Measurements from ENCODE around the gene LNX1. TPM values are rescaled to one million over a fixed set of nuclear protein-coding genes. Genes with fewer than 3 reads are reported as not detected.

The LNX1 gene
- total RNA-seq, 5 donors from 2014 or later (not counting 1 experiment from before 2014, with no cell fraction given), result 0.45 TPM; not detected in 4

DNA sequence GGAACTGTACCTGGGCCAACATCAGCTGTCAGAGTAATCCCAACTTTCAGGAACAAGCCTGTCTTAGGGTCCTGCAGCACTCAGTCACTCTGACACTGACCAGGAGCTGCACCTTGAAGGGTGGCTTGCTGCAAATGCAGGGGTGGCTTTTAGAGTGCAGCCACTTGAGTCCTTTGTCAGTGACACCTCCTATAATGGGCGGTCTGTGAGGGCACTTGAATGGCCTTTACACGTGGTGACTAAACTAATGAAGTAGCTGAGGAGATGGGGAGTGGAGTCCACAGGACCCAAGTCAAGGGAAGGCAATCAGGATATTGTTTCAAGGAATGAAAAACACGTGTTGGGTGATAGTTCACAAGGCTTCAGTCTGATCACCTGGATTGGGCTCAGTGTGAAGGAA lies 11.1 kb upstream of the LNX1 start:
- H3K27me3 ChIP-seq (replicated peaks in 1 of 2; ENCODE audit: control insufficient read depth in 2 of 2, extremely low read depth in 1 of 2, insufficient read depth in 2 of 2, low read length in 1 of 2), result peaks cover 0 to 12% of the 10 kb centered on the region in 2 experiments
- H3K27ac ChIP-seq (ENCODE audit: low read length), result no peak overlapping the region
- POLR2A ChIA-PET, result no interaction called here
- peaks cover 0 to 4% (median 0%) of the 10 kb centered on the region in 3 donors for H3K9me3 Mint-ChIP-seq
- CTCF ChIA-PET, result no interaction called here
- H3K4me1 ChIP-seq (ENCODE audit: control insufficient read depth in 1 of 2, extremely low read depth in 1 of 2, insufficient read depth in 2 of 2, low read length in 2 of 2), result no peaks in the 10 kb centered on the region
- H3K9me3 ChIP-seq, result no peaks in the 10 kb centered on the region
- H3K36me3 ChIP-seq (ENCODE audit: control insufficient read depth in 2 of 2, extremely low read depth in 1 of 2, insufficient read depth in 1 of 2, low read length in 1 of 2), result no peaks in the 10 kb centered on the region
- no peak overlapping the region for H3K27ac Mint-ChIP-seq
- H3K4me1 Mint-ChIP-seq, result no peaks in the 10 kb centered on the region
- H3K27me3 Mint-ChIP-seq, result peaks cover 20 to 23% of the 10 kb centered on the region in 2 donors
- no peak overlapping the region for H3K4me3 ChIP-seq (ENCODE audit: control insufficient read depth in 1 of 2, extremely low read depth in 1 of 2, low read length in 1 of 2)
- no peak for DNase-seq
- no peak overlapping the region for H3K4me3 Mint-ChIP-seq
- WGBS (ENCODE audit: insufficient coverage), result 53% methylated on average over 3 of the region's 3 CpGs
- H3K36me3 Mint-ChIP-seq, result no peaks in the 10 kb centered on the region
- ATAC-seq (replicated peaks in 1 of 4), result no peak

DNA sequence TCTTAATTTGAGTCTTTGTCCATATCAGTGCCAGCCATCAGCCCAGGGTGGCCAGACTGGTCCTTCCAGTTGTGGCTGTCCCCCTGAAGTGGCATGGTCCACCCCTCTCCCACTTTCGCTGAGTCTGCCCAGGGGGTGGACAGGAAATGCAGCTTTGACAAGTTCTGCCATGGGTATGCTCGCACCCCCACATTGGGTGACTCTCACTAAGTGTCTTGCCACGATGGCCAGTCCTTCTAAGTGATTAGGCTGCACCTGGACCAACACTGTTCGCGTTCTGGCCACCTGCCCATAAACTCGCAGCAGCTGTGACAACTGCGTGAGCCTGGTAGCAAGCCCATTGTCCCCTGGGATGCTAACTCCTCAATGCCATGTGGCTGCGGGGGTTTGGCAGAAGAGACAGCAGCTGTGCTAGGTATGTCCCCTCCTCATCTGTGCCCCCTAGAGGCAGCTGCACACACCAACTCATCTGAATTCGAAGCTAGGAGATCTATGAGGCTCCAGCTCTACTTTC lies 10.0 kb upstream of the LNX1 start:
- H3K9me3 Mint-ChIP-seq, result peaks cover 0 to 4% (median 0%) of the 10 kb centered on the region in 3 donors
- Histone ChIP-seq H3K27me3 (replicated peaks in 1 of 2; ENCODE audit: control insufficient read depth in 2 of 2, extremely low read depth in 1 of 2, insufficient read depth in 2 of 2, low read length in 1 of 2) (peaks cover 0 to 12% of the 10 kb centered on the region in 2 experiments), H3K27ac (ENCODE audit: low read length) (no peak overlapping the region), H3K36me3 (ENCODE audit: control insufficient read depth in 2 of 2, extremely low read depth in 1 of 2, insufficient read depth in 1 of 2, low read length in 1 of 2) (no peaks in the 10 kb centered on the region), H3K4me3 (ENCODE audit: control insufficient read depth in 1 of 2, extremely low read depth in 1 of 2, low read length in 1 of 2) (no peak overlapping the region), H3K9me3 (no peaks in the 10 kb centered on the region), H3K4me1 (ENCODE audit: control insufficient read depth in 1 of 2, extremely low read depth in 1 of 2, insufficient read depth in 2 of 2, low read length in 2 of 2) (no peaks in the 10 kb centered on the region)
- no peak for ATAC-seq (replicated peaks in 1 of 4)
- WGBS (ENCODE audit: insufficient coverage), result 78% methylated on average over 9 of the region's 9 CpGs
- peaks cover 27 to 32% of the 10 kb centered on the region in 2 donors for H3K27me3 Mint-ChIP-seq
- no peak overlapping the region for H3K27ac Mint-ChIP-seq
- CTCF ChIA-PET, result no interaction called here
- no peaks in the 10 kb centered on the region for H3K36me3 Mint-ChIP-seq
- no peak overlapping the region for H3K4me3 Mint-ChIP-seq
- no peaks in the 10 kb centered on the region for H3K4me1 Mint-ChIP-seq
- POLR2A ChIA-PET, result no interaction called here
- DNase-seq, result no peak

DNA sequence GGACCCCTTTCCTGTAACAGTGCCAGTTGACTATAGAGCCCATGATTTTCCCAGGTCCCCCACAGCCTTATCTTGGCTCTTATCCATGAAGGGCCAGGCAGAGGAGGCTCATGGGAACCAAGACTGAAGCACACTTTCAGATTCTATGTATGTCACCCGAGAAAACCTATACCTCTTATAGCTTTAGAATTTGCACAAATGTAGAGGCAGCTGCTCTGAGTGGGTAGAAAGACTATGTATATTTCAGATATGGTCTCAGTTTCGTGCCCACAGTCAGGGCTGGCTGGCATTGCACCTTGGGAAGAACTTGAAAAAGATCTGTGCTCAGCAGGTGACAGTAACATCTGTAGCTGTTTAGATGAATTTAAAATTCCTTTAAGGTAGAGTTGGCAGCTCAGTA lies 8.3 kb upstream of the LNX1 start:
- H3K36me3 Mint-ChIP-seq, result no peaks in the 10 kb centered on the region
- CTCF ChIA-PET, result no interaction called here
- no peak for ATAC-seq (replicated peaks in 1 of 4)

DNA sequence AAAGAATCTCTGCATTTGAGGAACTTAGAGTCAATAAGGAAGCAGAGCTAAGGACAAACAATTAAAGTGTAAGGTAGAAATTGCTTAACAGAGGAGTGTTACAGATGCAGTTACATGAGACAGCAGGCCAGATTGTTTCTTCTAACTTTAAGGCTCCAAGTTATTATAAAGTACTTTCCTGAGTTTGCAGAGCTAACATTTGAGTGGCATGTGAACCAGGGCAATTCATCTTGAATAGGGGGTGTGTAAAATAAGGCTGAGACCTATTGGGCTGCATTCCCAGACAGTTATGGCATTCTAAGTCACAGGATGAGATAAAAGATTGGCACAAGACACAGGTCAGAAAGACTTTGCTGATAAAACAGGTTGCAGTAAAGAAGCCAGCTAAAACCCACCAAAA lies 7.6 kb upstream of the LNX1 start:
- H3K9me3 ChIP-seq, result no peaks in the 10 kb centered on the region
- no peak overlapping the region for H3K4me3 ChIP-seq (ENCODE audit: control insufficient read depth in 1 of 2, extremely low read depth in 1 of 2, low read length in 1 of 2)
- Mint-ChIP-seq H3K4me1 (no peaks in the 10 kb centered on the region), H3K27me3 (peaks cover 25 to 32% of the 10 kb centered on the region in 2 donors), H3K4me3 (no peak overlapping the region), H3K9me3 (no peaks in the 10 kb centered on the region), H3K27ac (no peak overlapping the region), H3K36me3 (no peaks in the 10 kb centered on the region)
- H3K4me1 ChIP-seq (ENCODE audit: control insufficient read depth in 1 of 2, extremely low read depth in 1 of 2, insufficient read depth in 2 of 2, low read length in 2 of 2), result no peaks in the 10 kb centered on the region
- H3K36me3 ChIP-seq (ENCODE audit: control insufficient read depth in 2 of 2, extremely low read depth in 1 of 2, insufficient read depth in 1 of 2, low read length in 1 of 2), result no peaks in the 10 kb centered on the region
- peaks cover 0 to 12% of the 10 kb centered on the region in 2 experiments for H3K27me3 ChIP-seq (replicated peaks in 1 of 2; ENCODE audit: control insufficient read depth in 2 of 2, extremely low read depth in 1 of 2, insufficient read depth in 2 of 2, low read length in 1 of 2)
- POLR2A ChIA-PET, result no interaction called here
- ATAC-seq (replicated peaks in 1 of 4) (no peak), DNase-seq (no peak)
- CTCF ChIA-PET, result no interaction called here
- no peak overlapping the region for H3K27ac ChIP-seq (ENCODE audit: low read length)

More for the DNA sequence above, 8.3 kb upstream of the LNX1 start:
- Histone ChIP-seq H3K9me3 (no peaks in the 10 kb centered on the region), H3K4me3 (ENCODE audit: control insufficient read depth in 1 of 2, extremely low read depth in 1 of 2, low read length in 1 of 2) (no peak overlapping the region), H3K36me3 (ENCODE audit: control insufficient read depth in 2 of 2, extremely low read depth in 1 of 2, insufficient read depth in 1 of 2, low read length in 1 of 2) (no peaks in the 10 kb centered on the region), H3K4me1 (ENCODE audit: control insufficient read depth in 1 of 2, extremely low read depth in 1 of 2, insufficient read depth in 2 of 2, low read length in 2 of 2) (no peaks in the 10 kb centered on the region), H3K27ac (ENCODE audit: low read length) (no peak overlapping the region), H3K27me3 (replicated peaks in 1 of 2; ENCODE audit: control insufficient read depth in 2 of 2, extremely low read depth in 1 of 2, insufficient read depth in 2 of 2, low read length in 1 of 2) (peaks cover 0 to 12% of the 10 kb centered on the region in 2 experiments)
- Mint-ChIP-seq H3K4me1 (no peaks in the 10 kb centered on the region), H3K4me3 (no peak overlapping the region), H3K27ac (no peak overlapping the region), H3K9me3 (no peaks in the 10 kb centered on the region), H3K27me3 (peaks cover 30 to 32% of the 10 kb centered on the region in 2 donors)
- no peak for DNase-seq
- 40% methylated on average over 1 of the region's 2 CpGs for WGBS (ENCODE audit: insufficient coverage)
- POLR2A ChIA-PET, result no interaction called here

DNA sequence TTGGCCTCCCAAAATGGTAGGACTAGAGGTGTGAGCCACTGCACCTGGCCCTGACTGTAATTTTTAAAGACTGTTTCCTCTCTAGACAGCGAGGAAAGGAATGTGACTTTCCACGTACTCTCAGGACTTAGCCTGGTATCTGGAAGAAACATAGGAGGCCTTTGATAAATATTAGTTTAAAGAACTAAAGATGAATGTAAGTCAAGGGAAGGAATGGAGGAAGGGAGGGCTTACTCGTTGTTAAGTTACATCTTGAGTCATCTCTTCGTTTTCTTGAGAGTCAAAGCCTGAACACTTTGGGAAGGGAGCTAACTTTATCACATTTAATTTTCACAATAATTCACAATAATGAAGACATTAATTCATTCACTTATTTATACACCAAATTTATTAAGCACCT lies 7.2 kb upstream of the LNX1 start:
- H3K27me3 Mint-ChIP-seq, result peaks cover 25 to 32% of the 10 kb centered on the region in 2 donors
- Histone ChIP-seq H3K4me3 (ENCODE audit: control insufficient read depth in 1 of 2, extremely low read depth in 1 of 2, low read length in 1 of 2) (no peak overlapping the region), H3K36me3 (ENCODE audit: control insufficient read depth in 2 of 2, extremely low read depth in 1 of 2, insufficient read depth in 1 of 2, low read length in 1 of 2) (no peaks in the 10 kb centered on the region), H3K4me1 (ENCODE audit: control insufficient read depth in 1 of 2, extremely low read depth in 1 of 2, insufficient read depth in 2 of 2, low read length in 2 of 2) (no peaks in the 10 kb centered on the region), H3K9me3 (no peaks in the 10 kb centered on the region), H3K27ac (ENCODE audit: low read length) (no peak overlapping the region), H3K27me3 (replicated peaks in 1 of 2; ENCODE audit: control insufficient read depth in 2 of 2, extremely low read depth in 1 of 2, insufficient read depth in 2 of 2, low read length in 1 of 2) (peaks cover 0 to 12% of the 10 kb centered on the region in 2 experiments)
- POLR2A ChIA-PET, result no interaction called here
- no peaks in the 10 kb centered on the region for H3K4me1 Mint-ChIP-seq
- H3K27ac Mint-ChIP-seq, result no peak overlapping the region
- WGBS (ENCODE audit: insufficient coverage), result no CpG with 5 or more reads among the region's 4 CpGs
- ATAC-seq (replicated peaks in 1 of 4), result no peak
- no peaks in the 10 kb centered on the region for H3K9me3 Mint-ChIP-seq
- no peak for DNase-seq
- CTCF ChIA-PET, result no interaction called here
- H3K4me3 Mint-ChIP-seq, result no peak overlapping the region
- no peaks in the 10 kb centered on the region for H3K36me3 Mint-ChIP-seq

DNA sequence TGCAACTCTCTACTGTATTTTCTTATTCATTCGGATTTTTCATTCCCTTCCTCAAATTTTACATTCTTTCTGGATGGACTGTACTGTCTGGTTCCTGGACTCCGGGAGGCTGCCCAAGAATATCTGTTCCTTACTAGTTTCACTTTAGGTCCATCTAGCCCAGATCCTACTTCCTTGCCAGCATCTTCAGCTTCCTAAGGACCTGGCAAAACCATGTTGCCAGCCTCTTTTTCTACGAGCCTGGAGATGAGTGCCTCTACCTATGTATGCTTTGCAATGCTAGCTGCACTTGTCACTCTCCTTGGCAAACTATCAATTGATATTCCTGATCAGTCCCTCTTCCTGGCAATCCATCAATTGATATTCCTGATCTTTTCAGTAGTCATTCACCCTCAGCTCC lies 5.6 kb upstream of the LNX1 start:
- Histone ChIP-seq H3K9me3 (no peaks in the 10 kb centered on the region), H3K27me3 (replicated peaks in 1 of 2; ENCODE audit: control insufficient read depth in 2 of 2, extremely low read depth in 1 of 2, insufficient read depth in 2 of 2, low read length in 1 of 2) (peaks cover 0 to 19% of the 10 kb centered on the region in 2 experiments), H3K27ac (ENCODE audit: low read length) (no peak overlapping the region), H3K36me3 (ENCODE audit: control insufficient read depth in 2 of 2, extremely low read depth in 1 of 2, insufficient read depth in 1 of 2, low read length in 1 of 2) (no peaks in the 10 kb centered on the region), H3K4me1 (ENCODE audit: control insufficient read depth in 1 of 2, extremely low read depth in 1 of 2, insufficient read depth in 2 of 2, low read length in 2 of 2) (no peaks in the 10 kb centered on the region), H3K4me3 (ENCODE audit: control insufficient read depth in 1 of 2, extremely low read depth in 1 of 2, low read length in 1 of 2) (no peak overlapping the region)
- peaks cover 0 to 3% (median 2%) of the 10 kb centered on the region in 3 donors for H3K4me1 Mint-ChIP-seq
- DNase-seq (no peak), ATAC-seq (replicated peaks in 1 of 4) (no peak)
- no peak overlapping the region for H3K4me3 Mint-ChIP-seq
- ChIA-PET CTCF (no interaction called here), POLR2A (no interaction called here)
- no peak overlapping the region for H3K27ac Mint-ChIP-seq
- H3K9me3 Mint-ChIP-seq, result no peaks in the 10 kb centered on the region
- 75% methylated on average over 3 of the region's 3 CpGs for WGBS (ENCODE audit: insufficient coverage)
- H3K27me3 Mint-ChIP-seq, result peaks cover 29 to 39% of the 10 kb centered on the region in 2 donors
- H3K36me3 Mint-ChIP-seq, result no peaks in the 10 kb centered on the region

DNA sequence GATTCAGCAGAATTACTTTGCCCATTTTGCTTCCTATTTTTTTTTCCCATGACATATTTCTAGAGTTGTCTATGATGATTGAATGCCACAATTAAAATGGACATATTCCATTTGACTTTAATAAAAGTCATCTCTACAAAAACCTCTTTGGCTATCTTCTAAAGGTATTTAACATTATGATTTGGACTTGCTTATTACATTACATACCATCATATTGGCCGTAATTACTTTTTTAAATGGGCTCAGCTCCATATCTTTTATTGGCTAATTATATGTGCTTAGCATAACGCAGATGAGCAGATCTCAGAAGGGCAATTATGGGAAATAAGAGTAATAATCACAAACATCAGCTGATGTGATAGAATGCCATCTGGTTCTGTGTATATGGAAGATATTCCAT lies 4.5 kb upstream of the LNX1 start:
- H3K4me3 Mint-ChIP-seq, result no peak overlapping the region
- Histone ChIP-seq H3K36me3 (ENCODE audit: control insufficient read depth in 2 of 2, extremely low read depth in 1 of 2, insufficient read depth in 1 of 2, low read length in 1 of 2) (no peaks in the 10 kb centered on the region), H3K27ac (ENCODE audit: low read length) (no peak overlapping the region), H3K4me1 (ENCODE audit: control insufficient read depth in 1 of 2, extremely low read depth in 1 of 2, insufficient read depth in 2 of 2, low read length in 2 of 2) (peaks cover 0 to 5% of the 10 kb centered on the region in 2 experiments), H3K9me3 (no peaks in the 10 kb centered on the region), H3K4me3 (ENCODE audit: control insufficient read depth in 1 of 2, extremely low read depth in 1 of 2, low read length in 1 of 2) (no peak overlapping the region), H3K27me3 (replicated peaks in 1 of 2; ENCODE audit: control insufficient read depth in 2 of 2, extremely low read depth in 1 of 2, insufficient read depth in 2 of 2, low read length in 1 of 2) (peaks cover 0 to 20% of the 10 kb centered on the region in 2 experiments)
- no peak for DNase-seq
- no peaks in the 10 kb centered on the region for H3K36me3 Mint-ChIP-seq
- peaks cover 35 to 48% of the 10 kb centered on the region in 2 donors for H3K27me3 Mint-ChIP-seq
- CTCF ChIA-PET, result no interaction called here
- no peak overlapping the region for H3K27ac Mint-ChIP-seq
- no peak for ATAC-seq (replicated peaks in 1 of 4)
- POLR2A ChIA-PET, result no interaction called here
- no peaks in the 10 kb centered on the region for H3K9me3 Mint-ChIP-seq
- H3K4me1 Mint-ChIP-seq, result peaks cover 3 to 14% (median 7%) of the 10 kb centered on the region in 3 donors
- no CpG with 5 or more reads among the region's 2 CpGs for WGBS (ENCODE audit: insufficient coverage)
